Cerebellar nuclear complex (tissue), 1 donor: ENCODE measurements around the gene CES2.
A peak's percentile ranks its signal among the peaks of the same experiment; 100 is the strongest.

Experiments
- DNase-seq, 2 experiments: peaks; one replicate each; lab custom pipeline; 2025; lab: John Stamatoyannopoulos, UW

Gene CES2

DNA sequence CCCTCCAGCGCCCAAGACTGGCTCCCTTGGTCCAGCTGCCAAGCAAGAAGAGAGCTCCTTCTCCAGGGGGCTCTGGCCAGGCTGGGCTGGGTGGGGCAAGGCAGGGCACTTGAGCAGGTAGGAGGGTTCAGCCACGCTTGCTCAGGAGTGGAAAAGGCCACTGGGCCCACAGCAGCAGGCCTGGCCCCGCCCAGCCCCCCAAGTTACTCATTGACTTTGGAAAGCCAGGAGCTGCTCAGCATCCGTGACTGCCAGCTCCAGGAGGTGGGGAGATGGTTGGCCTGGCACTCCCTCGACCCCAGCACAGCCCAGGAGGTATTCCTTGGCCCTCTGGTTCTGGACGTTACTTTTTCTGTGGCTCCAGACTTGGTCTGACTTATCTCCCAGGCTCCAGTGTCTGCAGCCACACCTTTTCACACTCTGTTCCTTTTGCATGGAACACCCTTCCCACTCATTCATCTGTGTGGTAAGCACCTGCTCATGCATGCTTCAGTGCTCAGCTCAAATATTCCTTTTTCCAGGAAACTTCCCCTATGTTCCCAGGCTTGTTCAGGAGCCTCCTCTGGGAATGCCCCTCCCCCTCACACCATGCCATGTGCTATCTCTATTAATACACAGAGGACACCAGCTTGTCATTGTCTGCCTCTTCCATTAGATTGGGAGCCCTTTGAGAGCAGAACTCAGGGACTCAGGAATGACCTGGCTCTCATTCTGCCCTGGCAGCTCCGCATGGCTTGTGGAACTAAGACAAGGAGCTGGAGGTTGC lies 16.3 kb upstream of the CES2 start, which contains the start of gene CDH16:
CDH16 (minus strand) TSS at position 83 of the 766 bp plus-strand sequence. CDS start 820 bp downstream, outside the sequence.
- no peak for DNase-seq

DNA sequence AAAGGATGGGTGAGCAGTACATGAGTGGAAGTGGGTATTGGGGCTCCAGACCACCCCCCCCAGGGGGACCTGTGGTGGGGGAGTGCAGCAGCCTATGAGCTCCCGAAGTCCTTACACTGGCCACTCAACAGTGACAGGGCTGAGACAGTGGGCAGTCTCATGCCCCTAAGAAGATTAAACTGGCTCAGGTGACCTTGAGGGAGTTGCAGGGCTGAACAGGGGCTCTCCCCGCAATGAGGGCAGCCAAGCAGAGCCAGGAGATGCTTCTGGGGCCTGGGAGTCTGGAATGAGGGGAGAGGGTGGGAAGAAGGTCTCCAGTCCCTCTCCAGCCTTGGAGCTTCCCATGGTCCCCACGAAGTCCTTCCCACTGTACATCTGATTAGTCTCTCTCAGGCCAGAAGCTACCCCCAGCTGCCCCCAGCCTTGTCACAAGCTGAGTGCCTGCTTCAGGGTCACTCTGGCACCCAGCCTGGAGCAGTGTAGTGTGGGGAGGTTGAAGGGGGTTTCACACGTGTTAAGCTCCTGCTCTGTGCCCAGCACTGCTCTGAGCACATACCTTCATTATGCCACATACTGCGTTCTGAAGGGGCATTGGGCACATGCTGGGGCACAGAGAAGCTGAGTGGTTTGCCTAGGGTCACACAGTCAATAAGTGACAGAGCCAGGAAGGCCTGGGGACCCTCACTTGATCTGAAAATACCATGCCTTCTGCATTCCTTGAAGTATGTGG lies 15.6 kb upstream of the CES2 start:
- no peak for DNase-seq

DNA sequence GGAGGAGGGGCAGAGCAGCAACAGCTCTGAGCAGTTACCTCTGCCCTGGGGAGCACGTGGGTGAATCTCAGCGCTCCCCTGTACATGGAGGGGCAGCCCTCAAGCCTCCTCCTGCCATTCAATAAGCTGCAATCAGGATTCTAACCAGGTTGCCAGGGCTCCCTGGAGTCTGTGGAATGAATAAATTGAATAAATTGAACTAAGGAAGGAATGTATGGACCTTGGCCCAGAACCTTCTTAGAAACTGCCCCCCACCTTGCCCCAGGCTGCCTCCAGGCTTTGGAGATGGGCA lies 15.1 kb upstream of the CES2 start:
- DNase-seq = no peak

DNA sequence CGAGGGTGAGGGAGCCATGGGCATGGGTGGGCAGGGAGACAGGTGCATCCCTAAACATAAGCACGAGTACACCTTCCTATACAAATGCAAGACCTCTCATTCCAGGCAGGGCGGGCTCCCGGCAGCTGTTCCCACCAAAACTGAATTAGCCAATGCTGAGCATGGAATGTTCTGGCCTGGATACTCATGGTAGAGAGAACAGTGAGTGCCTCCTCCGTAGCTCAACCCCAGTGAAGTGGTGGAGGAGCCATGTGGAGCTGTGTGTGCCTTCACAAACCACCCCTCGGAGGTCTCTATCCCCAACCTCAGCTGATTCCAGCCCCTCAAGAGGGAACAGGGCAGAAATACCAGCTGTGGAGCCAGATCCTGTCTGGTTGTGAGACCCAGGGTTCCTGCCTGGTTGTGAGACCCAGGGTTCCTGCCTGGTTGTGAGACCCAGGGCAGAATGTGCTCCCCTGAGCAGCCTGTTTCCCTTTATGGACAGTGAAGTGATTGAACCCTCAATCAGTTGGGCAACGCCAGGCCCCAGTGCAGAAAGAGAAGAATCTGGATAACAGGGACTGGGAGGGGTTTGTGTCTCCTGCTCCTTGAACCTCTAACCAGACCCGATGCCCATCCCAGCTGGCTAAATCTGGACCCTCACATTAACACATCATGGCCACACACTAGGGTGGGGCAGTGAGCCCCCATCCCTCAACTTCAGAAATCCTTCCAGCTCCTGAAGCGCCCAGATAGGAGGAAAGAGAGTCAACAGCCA lies 14.2 kb upstream of the CES2 start:
- DNase-seq = no peak

DNA sequence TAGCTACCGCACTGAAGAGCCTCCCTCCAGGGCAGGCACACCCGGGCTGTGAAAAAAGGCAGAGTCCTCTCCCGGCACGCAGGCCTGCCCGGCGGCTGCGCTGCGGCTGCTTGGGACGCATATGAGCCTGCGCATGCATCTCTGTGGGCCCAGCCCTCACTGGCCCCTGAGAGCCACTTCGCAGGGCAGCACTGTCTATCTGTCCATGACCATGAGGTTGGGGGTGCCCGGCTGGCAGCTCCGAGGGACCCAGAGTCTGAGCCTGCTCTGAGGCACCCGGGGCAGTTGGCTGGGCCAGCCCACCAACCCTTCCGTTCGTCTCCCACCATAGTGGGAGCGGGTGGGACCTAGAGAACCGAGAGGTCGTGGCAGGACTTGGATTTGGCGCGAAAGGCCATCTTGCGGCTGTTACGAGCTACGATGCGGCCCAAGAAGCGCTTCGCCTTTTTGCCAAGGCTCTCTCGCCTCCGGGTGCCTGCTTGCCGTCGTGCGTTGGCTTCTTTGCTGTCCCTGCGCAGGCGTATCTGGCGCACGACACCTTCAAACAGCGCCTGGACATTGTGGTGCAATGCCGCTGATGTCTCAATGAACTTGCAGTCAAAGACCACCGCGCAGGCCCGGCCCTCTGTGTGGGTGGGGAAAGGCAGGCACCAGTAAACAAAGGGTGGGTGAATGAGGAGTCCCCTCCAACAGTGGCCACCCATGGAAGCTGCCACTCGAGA lies 13.4 kb upstream of the CES2 start:
- DNase-seq = no peak

DNA sequence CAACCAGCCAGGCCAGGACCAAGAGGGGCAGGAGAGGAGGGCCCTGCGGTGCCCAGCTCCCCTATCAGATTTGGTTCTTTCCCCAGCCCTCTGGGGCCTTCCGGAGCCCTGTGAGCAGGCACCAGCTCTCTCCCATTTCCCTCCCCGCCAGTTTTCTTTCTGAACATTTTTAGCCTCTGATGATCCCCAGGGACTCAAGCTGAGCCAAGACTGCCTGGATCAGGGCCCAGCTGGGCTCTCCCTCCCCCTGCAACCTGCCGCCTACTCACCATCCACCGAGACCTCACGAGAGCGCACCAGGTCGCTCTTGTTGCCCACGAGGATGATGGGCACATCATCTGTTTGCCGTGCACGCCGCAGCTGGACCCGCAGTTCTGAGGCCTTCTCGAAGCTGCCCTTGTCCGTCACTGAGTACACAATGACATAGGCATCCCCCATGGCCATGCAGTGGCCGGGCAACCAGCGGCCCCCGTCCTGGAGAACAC lies 12.0 kb upstream of the CES2 start:
- peak in 1 of 2 experiments; percentile 20 for DNase-seq

DNA sequence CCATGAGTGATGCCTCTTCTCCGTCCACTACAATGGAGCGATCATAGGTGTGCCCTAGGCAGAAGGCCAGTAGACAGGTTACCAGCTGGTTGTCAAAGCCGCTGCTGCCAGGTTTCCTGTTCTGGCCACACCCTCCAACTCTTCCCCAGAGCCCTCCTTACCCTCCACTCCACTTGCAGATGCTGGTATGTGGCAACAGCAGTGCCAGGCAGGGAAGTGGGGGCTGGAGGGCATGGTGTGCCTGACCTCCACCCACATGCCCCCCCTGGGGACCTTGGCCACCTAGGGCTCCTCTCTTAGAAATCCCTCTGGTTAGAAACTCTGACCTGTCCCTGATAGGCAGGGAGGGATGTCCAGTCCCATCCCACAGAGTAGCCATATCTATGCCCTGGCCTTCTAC lies 11.4 kb upstream of the CES2 start:
- DNase-seq = no peak

DNA sequence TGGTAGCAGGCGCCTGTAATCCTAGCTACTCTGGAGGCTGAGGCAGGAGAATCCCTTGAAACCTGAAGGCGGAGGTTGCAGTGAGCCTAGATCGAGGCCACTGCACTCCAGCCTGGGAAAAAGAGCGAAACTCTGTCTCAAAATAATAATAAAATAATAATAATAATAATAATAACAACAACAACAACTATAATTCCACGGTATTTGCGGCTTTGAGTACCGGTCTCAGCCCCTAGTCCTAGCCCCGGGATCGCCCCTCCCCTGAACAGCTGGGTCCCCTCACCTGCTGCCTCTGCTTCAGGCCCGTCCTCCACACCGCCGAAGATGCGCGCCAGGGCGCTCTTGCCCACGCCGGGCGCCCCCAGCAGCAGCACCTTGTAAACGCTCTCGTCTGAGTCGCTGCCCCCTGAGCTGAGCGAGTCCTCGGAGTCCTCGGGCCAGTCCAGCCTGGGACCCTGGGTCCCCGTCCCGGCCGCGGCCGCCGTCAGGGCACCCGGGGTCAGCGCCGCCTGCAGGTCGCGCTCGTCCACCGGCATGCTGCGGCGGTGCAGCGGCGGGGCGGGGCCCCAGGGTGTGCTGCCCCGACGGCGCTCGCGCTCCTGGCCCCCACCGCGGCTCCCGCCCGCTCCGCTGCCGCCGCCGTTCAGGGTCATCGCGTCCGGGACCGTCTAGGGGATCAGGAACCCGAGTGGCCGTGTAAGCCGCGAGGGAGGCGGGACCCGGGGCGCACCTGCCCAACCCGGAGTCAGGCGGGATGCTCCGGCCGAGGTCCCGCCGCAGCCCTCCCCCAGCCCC lies 10.6 kb upstream of the CES2 start:
- no peak for DNase-seq

DNA sequence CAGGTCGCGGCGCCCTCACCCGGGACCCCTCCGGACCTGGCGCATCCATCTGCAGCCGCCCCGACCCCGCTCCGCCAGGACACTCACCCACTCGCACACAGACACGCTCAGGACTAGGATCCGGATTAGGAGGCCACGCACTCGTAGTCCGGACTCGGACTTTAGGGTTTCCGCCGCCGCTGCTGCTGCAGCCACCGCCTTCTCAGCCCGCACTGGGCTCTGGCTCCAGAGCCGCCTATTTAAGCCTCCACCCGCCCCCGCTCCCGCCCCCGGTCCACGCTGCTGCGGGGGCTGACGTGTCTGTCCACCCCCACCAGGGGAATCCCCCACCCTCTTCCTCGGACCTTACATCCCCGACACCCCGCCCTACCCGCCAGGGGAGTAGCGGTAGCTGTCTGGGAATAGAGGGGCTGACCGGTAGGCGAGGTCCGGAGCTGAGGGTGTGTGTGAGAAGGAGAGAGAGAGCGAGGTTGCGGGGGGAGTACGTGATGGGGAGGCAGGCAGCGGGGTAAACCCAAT lies 9.9 kb upstream of the CES2 start, which contains the start of gene RRAD:
RRAD (minus strand) TSS at position 214 of the 519 bp plus-strand sequence. CDS start 356 bp downstream, outside the sequence.
- no peak for DNase-seq

DNA sequence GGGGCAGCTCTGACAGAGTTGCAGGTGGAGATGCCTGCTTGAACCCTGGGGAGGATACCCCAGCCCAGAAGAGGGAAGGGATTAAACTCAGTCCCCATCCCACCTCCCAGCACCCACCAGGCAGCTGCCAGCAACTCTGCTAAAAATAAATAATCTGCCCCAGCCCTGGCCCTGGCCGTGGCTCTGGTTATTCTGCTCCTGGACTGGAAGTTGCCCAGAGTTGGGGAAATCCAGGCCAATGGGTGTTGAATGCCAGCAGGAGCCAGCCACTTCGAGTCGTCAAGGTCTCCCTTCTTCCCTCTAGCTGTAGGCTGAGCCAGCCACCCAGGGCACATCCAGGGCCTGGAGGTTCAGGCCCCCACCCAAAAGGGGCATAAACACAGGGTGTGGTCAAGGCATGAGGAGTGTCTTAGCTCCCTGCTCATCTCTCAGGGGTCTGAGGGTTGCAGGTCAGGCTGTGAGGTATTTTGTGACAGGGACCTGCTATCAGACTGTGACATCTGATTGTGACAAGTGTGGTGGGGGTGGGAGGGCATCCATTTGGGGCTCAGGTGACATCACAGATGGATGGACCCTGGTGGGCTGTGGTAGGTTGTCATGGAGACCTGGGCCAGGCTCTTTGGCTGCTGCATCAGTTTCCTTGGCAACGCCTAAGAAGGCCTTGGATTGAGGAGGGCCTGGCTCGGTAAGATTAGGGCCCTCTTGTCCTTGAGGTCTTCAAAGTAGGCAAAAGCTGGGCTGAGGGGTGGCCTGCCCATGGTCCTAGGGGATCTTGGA lies 9.0 kb upstream of the CES2 start:
- no peak for DNase-seq

DNA sequence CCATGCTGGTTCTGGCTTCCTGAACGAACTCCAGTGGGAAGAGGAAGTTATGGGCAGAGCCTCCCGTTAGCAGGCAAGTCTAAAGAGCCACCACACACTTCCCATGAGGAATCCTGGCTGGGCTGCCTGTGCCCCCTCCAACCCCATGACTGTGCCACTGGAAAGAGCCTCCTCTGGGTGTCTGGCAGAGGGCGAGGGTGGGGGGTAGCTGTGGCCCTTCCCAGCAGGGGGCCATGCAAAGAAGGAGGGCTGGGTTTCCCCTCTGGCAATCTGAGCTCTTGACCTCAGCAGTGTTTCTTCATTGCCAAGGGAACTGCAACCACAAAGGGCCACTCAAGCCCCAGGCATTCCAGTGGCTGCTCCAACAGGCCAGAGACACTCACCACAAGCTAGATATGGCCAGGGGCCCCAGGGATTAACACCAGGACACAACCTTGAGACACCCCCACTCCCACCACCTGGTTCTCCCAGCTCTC lies 8.3 kb upstream of the CES2 start:
- DNase-seq = no peak

DNA sequence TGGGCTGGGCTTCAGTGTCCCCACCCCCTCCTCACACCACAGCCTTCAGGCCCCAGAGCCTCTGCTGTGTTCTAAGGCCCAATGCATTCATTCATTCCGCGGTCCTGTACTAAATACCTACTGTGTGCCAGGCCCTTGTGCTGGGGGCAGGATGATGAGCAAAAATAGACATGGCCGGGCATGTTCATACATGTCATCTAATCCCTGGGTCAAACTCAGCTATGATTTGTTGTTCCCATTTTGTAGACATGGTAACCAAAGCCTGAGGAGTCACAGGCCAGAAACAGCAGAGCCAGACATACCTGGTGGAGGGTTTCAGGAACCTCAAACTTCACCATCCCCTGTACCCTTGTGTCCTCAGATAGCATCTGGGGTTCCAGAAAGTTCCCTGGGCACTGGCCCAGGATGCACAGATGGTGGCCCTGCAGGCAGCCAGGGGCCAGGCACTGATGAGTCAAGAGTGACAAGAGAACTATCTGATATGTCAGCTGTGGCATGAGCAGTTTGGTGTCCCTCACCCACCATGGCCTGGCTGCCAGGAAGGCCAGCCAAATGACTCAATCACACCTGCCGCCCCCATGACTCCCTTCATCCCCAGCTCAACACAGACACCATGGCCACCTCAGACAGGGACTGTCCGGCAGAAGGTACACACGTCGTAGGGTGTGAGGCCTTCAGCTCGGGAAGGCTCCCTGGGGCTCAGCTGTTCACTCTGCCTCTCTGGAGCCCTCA lies 7.2 kb upstream of the CES2 start:
- DNase-seq = no peak

DNA sequence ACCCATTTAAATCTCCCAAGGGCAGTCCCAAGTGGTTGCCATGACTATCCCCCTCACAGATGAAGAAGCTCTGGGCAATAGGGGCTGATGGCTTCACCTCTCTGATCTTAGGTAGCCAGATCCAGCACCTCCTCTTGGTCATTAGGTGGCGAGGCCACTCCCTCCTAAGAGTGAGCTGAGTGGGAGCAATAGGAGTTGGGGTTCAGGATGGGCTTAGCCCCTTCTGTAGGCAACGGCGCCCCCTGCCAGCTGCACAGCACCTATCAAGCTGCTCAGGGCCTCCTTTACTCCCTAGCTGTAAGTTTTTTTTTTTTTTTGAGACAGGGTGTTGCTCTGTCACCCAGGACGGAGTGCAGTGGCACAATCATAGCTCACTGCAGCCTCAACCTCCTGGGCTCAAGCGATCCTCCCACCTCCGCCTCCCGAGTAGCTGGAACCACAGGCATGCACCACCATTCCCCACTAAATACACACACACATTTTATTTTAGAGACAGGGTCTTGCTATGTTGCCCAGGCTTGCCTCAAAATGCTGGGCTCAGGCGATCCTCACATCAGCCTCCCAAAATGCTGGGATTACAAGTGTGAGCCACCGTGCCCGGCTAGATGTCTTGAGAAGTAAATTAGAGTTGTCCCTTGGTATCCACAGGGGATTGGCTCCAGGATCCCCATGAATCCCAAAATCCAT lies 6.5 kb upstream of the CES2 start:
- no peak for DNase-seq

DNA sequence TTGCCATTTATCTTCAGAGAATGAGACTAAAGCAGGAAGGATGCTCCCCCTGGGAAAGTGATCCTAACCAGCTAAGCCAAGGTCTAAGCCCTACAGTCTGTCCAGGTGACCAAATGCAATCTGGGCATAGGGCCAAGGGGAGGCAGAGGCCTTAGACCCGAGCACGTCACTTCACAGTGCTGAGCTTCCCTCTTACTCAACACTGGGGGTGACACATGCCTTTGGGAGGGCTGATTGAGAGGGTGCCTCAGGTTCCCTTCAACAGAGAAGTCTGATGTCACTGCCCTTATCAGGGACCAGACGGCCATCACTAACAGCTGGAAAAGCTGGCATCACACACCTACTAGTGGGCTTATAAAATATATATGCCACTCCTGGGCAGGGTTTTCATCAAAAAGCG lies 5.1 kb upstream of the CES2 start:
- no peak for DNase-seq

DNA sequence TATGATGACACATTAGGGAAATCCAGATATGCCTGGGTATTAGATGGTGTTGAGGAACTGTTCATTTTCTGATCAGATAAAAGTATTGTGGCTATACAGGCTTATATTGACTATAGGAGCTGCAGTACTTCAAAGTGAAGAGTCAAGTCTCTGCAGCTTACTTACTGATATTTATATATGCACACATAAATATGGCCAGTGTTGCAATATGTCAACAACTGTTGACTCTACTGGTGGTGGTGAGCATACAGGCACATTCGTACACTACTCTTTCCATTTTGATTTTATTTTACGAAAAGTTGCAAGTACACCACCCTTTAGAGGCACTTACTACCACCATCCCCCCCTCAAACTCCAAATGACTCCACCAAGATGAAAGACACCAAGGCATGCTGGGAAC lies 3.7 kb upstream of the CES2 start:
- no peak for DNase-seq

DNA sequence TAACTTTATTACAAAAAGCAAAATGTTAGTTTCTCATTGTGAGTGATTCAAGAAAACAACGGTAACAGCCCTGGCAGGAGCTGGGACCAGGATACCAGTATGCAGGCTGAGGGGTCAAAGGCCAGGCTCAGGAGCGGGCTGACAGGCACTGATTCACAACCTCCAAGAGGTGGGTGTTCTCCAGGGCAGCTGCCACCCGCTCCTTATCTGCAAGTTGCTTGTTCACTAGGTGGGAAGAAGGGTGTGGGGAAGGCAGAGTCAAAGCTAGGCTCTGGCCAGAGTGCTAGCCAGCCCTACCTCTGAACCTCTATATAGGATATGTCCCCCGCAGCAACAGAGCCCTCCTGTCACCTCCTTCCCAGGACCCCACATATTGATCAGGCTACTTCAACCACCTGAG lies 3.2 kb upstream of the CES2 start:
- DNase-seq = no peak

DNA sequence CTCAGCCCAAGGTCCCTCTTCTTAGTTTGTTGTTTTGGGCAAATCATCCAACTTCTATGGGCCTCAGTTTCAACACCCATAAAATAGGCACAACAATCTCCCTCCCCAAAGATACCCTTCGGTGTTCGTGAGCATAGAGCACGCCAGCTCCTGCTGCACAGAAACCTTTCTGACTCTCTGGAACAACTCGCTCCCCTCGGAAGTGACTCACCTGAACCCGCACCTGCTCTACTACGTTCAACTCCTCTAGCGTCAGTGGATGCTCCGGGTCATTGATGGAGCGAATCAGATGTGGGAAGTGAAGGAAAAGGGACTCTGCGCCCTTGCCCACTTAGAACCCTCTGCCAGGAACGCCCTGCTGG lies 1.6 kb upstream of the CES2 start:
- DNase-seq = no peak

DNA sequence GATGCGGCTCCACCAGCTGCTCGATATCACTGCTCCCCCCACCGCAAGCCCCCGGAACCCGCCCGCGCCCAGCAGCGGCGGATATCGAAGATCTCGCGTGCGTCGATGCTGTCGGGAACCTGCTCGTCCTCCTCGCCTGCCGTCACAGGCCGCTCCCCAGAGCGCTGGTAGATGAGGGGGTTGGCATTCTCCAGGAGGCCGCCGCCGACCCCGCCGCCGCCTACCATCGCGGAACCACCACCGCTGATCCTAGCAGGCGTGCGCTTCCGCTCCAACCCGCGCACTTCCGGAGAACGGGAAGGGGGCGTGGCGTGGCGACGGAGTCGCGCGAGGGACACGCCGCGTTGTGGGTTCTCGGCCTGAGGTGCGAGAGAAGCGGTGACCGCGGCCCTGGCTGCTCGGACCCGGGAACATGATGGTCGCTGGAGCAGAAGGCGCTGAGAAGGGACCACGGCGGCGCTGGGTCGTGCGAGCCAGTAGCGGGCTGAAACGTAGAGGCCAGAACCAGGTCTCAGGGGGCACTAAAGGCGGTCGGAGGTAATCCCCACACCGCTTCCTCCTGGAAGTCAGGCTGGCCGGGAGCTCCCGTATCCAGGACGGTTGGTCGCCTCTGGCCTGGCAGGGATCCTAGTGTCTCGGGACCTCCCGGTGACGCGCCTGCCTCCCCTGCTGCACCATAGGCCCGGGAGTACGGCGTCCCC lies 1.0 kb upstream of the CES2 start, which contains the start of gene CIAO2B:
CIAO2B (minus strand) TSS at position 265 of the 701 bp plus-strand sequence; CDS start at position 227, 38 bp downstream.
- peak in 1 of 2 experiments; percentile 19 for DNase-seq
